Activated T-cell treated with anti-CD3 and anti-CD28 coated beads, Interleukin-2, amount 50 U/mL, for 24 hours (primary cell): ENCODE data around the gene HTR4.
A peak's percentile ranks its signal among the peaks of the same experiment; 100 is the strongest.

Experiments used
- DNase-seq: peaks from one replicate; pipeline ENCODE4 v3.0.0-alpha.2; 2020
- H3K27ac Mint-ChIP-seq: 2 replicates; pipeline ENCODE4 v1.8.0; 2020; ENCODE audit warnings: mild to moderate bottlenecking, mixed read lengths
- H3K27me3 Mint-ChIP-seq: 2 replicates; pipeline ENCODE4 v1.8.0; 2020; ENCODE audit warnings: mixed read lengths
- H3K36me3 Mint-ChIP-seq: 2 replicates; pipeline ENCODE4 v1.8.0; 2020; ENCODE audit warnings: low read depth, mixed read lengths
- H3K4me1 Mint-ChIP-seq: 2 replicates; pipeline ENCODE4 v1.8.0; 2020; ENCODE audit warnings: low read depth, mixed read lengths
- H3K4me3 Mint-ChIP-seq: 2 replicates; pipeline ENCODE4 v1.8.0; 2020; ENCODE audit warnings: mild to moderate bottlenecking, moderate library complexity, mixed read lengths
- H3K9me3 Mint-ChIP-seq: 2 replicates; pipeline ENCODE4 v1.8.0; 2020; ENCODE audit warnings: mixed read lengths

The HTR4 gene

GRCh38 chr5:148509893-148510292 lies 144.4 kb downstream of the HTR4 start:
- H3K4me1 Mint-ChIP-seq: peaks cover 4% of the 10 kb centered on the region
- no peaks in the 10 kb centered on the region for H3K36me3 Mint-ChIP-seq
- H3K27ac Mint-ChIP-seq: no peak overlapping the region
- peaks cover 4% of the 10 kb centered on the region for H3K27me3 Mint-ChIP-seq
- H3K9me3 Mint-ChIP-seq: no peaks in the 10 kb centered on the region
- no peak for DNase-seq
- H3K4me3 Mint-ChIP-seq: no peak overlapping the region

GRCh38 chr5:148507648-148508047 lies 146.7 kb downstream of the HTR4 start:
- Mint-ChIP-seq H3K36me3 (no peaks in the 10 kb centered on the region), H3K27me3 (peaks cover 8% of the 10 kb centered on the region), H3K27ac (no peak overlapping the region), H3K4me3 (no peak overlapping the region), H3K4me1 (peaks cover 4% of the 10 kb centered on the region), H3K9me3 (no peaks in the 10 kb centered on the region)
- no peak for DNase-seq

DNA sequence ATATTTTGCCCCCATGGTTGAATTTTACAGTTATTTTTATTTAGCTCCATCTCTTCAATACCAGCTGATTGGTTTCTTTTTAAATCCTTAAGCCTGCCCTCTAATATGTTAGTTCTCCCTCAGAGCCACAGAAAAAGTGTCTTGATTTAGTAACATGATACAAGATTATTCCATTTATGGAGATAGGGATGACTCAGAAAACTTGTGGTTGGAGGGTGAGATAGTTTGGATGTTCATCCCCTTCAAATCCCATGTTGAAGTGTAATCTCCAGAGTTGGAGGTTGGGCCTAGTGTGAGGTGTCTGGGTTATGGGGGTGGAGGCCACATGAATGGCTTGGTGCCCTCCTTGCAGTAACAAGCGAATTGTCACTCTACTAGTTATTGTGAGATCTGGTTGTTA lies 154.9 kb downstream of the HTR4 start:
- H3K9me3 Mint-ChIP-seq: no peaks in the 10 kb centered on the region
- no peak for DNase-seq

GRCh38 chr5:148497757-148498156 lies 156.6 kb downstream of the HTR4 start:
- H3K36me3 Mint-ChIP-seq: no peaks in the 10 kb centered on the region
- peaks cover 45% of the 10 kb centered on the region for H3K27me3 Mint-ChIP-seq
- no peak overlapping the region for H3K27ac Mint-ChIP-seq

More for the DNA sequence above, 154.9 kb downstream of the HTR4 start:
- Mint-ChIP-seq H3K4me1 (no peaks in the 10 kb centered on the region), H3K36me3 (no peaks in the 10 kb centered on the region), H3K4me3 (no peak overlapping the region), H3K27me3 (peaks cover 44% of the 10 kb centered on the region), H3K27ac (no peak overlapping the region)

GRCh38 chr5:148492351-148492750 lies 162.0 kb downstream of the HTR4 start:
- no peak for DNase-seq
- Mint-ChIP-seq H3K27ac (no peak overlapping the region), H3K27me3 (peaks cover 49% of the 10 kb centered on the region), H3K4me3 (no peak overlapping the region), H3K4me1 (no peaks in the 10 kb centered on the region), H3K36me3 (no peaks in the 10 kb centered on the region), H3K9me3 (no peaks in the 10 kb centered on the region)

More at GRCh38 chr5:148497757-148498156, 156.6 kb downstream of the HTR4 start:
- H3K4me1 Mint-ChIP-seq: no peaks in the 10 kb centered on the region
- H3K4me3 Mint-ChIP-seq: no peak overlapping the region
- DNase-seq: no peak
- no peaks in the 10 kb centered on the region for H3K9me3 Mint-ChIP-seq

GRCh38 chr5:148491793-148492184 lies 162.5 kb downstream of the HTR4 start:
- no peaks in the 10 kb centered on the region for H3K4me1 Mint-ChIP-seq
- no peak overlapping the region for H3K27ac Mint-ChIP-seq
- no peak overlapping the region for H3K4me3 Mint-ChIP-seq
- no peak for DNase-seq
- H3K9me3 Mint-ChIP-seq: no peaks in the 10 kb centered on the region
- no peaks in the 10 kb centered on the region for H3K36me3 Mint-ChIP-seq
- H3K27me3 Mint-ChIP-seq: peaks cover 54% of the 10 kb centered on the region

GRCh38 chr5:148491015-148491792 lies 163.1 kb downstream of the HTR4 start:
- H3K36me3 Mint-ChIP-seq: no peaks in the 10 kb centered on the region

DNA sequence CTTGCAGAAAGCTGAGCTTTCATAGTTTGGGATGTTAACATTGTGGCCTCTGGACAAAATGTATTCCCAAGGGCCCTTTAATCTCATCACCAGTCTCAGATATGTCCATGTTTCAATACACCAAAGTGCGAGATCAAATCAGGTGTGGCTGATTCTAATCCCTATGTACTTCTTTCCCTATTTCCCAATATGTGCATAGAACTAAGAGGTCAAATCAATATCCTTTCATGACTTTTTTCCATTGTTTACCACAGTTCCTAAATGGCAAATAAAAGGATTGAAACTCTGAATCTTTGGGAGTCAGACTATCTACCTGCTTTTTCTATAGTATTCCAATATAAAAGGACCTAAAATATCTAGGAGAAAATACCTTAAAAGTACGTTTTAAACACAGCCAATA lies 165.6 kb downstream of the HTR4 start:
- Mint-ChIP-seq H3K27ac (no peak overlapping the region), H3K9me3 (no peaks in the 10 kb centered on the region), H3K4me3 (no peak overlapping the region), H3K4me1 (no peaks in the 10 kb centered on the region), H3K36me3 (no peaks in the 10 kb centered on the region), H3K27me3 (peaks cover 59% of the 10 kb centered on the region)
- no peak for DNase-seq

More at GRCh38 chr5:148491015-148491792, 163.1 kb downstream of the HTR4 start:
- Mint-ChIP-seq H3K4me3 (no peak overlapping the region), H3K27me3 (peaks cover 56% of the 10 kb centered on the region), H3K9me3 (no peaks in the 10 kb centered on the region), H3K27ac (no peak overlapping the region), H3K4me1 (no peaks in the 10 kb centered on the region)
- no peak for DNase-seq

- Mint-ChIP-seq H3K4me3 (no peak overlapping the region), H3K36me3 (no peaks in the 10 kb centered on the region), H3K4me1 (peaks cover 2% of the 10 kb centered on the region), H3K27ac (no peak overlapping the region), H3K27me3 (peaks cover 70% of the 10 kb centered on the region), H3K9me3 (no peaks in the 10 kb centered on the region)
- DNase-seq: no peak
These were observed 167.9 kb downstream of the HTR4 start for GRCh38 chr5:148486456-148486855.

DNA sequence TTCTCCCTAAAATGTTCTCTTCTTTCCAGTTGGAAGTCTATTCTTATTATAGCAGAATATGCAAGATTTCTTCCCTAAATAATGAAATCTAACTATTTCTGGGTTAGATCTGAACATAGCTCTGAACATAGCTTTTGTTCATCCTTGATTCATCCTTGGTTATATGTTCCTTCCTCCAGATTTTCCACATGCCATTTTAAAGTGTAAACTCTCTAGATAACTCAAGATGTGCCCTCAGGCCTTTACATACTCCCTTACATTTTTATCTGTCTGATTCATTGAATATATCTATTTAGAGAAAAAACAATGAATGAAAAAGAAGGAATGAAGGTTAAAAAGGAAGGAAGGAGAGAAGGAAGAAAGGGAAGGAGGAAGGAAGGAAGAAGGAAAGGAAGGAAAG lies 169.7 kb downstream of the HTR4 start:
- peaks cover 58% of the 10 kb centered on the region for H3K27me3 Mint-ChIP-seq
- peaks cover 2% of the 10 kb centered on the region for H3K4me1 Mint-ChIP-seq
- no peaks in the 10 kb centered on the region for H3K9me3 Mint-ChIP-seq
- H3K27ac Mint-ChIP-seq: no peak overlapping the region
- no peak overlapping the region for H3K4me3 Mint-ChIP-seq
- DNase-seq: no peak
- H3K36me3 Mint-ChIP-seq: no peaks in the 10 kb centered on the region

DNA sequence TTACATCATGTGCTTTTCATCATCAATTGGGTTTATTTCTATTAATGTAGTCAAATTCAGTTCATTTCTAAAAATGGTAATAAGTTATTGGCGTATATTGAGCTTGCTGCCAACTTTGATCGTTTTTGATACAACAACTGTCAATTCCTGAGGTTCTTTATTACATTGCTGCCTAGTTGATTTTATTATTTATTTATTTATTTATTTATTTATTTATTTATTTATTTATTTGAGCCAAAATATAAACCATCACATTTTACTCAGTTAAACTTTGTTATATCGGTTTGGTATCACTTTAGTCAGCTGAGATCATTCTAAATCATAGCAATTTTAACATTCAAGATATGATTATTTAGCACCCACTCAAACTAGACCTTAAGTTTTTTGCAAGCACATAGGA lies 170.6 kb downstream of the HTR4 start:
- Mint-ChIP-seq H3K36me3 (no peaks in the 10 kb centered on the region), H3K27me3 (peaks cover 57% of the 10 kb centered on the region), H3K27ac (no peak overlapping the region), H3K4me1 (peaks cover 2% of the 10 kb centered on the region), H3K9me3 (no peaks in the 10 kb centered on the region), H3K4me3 (no peak overlapping the region)
- DNase-seq: no peak

- Mint-ChIP-seq H3K27me3 (peaks cover 60% of the 10 kb centered on the region), H3K27ac (no peak overlapping the region), H3K9me3 (no peaks in the 10 kb centered on the region), H3K4me1 (peaks cover 2% of the 10 kb centered on the region), H3K36me3 (no peaks in the 10 kb centered on the region), H3K4me3 (no peak overlapping the region)
- peak; percentile 70 for DNase-seq
These were observed 171.4 kb downstream of the HTR4 start for GRCh38 chr5:148482697-148483462.

DNA sequence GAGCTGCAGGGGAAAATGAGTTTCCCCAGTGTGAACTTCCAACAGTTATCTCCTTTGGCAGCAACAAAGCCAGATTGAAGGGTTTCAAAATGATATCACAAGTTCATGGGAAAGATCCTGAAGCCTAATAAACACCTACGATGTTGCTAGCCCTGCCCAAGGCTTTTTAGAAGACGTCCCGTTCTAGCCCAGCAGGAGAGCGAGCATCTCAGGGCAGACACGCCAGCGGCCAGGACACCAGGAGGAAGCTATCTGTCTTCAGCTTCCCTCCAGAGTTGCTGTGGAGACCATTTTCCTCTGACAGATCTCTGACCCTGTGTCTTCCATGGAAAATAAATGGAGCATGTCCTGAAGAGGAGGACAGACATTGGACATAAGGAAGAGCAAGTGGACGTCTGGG lies 172.1 kb downstream of the HTR4 start:
- no peak overlapping the region for H3K4me3 Mint-ChIP-seq
- peaks cover 63% of the 10 kb centered on the region for H3K27me3 Mint-ChIP-seq
- peaks cover 2% of the 10 kb centered on the region for H3K4me1 Mint-ChIP-seq
- DNase-seq: no peak
- H3K9me3 Mint-ChIP-seq: no peaks in the 10 kb centered on the region
- H3K27ac Mint-ChIP-seq: no peak overlapping the region
- H3K36me3 Mint-ChIP-seq: no peaks in the 10 kb centered on the region

DNA sequence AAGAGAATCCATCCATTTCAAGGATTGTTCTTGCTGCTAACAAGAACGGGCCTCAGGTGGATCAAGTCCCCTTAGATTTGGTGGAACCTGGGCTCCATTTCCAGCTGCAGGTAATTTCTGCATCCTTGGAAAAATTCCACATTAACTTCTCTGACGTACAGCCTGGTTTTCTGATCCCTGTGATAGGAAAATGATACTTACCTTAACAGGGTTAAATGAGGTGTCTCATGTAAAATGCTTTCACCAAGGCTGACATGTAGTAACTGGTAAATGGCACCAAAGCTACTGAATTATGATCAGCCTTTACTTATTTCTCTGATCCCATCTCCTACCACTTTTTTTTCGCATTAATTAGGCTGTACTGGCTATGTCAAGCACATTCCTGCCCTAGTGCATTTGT lies 176.9 kb downstream of the HTR4 start:
- Mint-ChIP-seq H3K4me3 (no peak overlapping the region), H3K27ac (no peak overlapping the region), H3K4me1 (no peaks in the 10 kb centered on the region), H3K27me3 (peaks cover 38% of the 10 kb centered on the region), H3K9me3 (no peaks in the 10 kb centered on the region), H3K36me3 (no peaks in the 10 kb centered on the region)
- DNase-seq: no peak

DNA sequence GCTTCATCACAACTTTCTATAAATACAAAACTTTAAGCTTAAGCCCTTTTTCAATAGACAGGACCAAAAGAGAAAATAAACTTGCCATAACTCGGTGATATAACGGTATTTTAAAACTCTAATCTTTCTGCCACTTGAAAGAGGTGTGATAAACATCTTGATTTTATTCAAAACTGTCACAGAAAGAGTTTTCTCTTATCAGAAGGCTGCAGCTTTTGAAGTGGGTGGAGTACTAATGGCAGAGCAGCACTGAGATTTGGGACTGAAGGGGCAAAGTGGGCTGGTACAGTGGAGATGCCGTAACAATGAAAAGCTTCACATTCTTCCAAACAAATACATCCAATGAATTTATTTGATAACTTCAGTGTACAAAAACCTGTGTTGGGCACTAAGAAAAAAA lies 178.0 kb downstream of the HTR4 start:
- no peaks in the 10 kb centered on the region for H3K36me3 Mint-ChIP-seq
- no peak overlapping the region for H3K27ac Mint-ChIP-seq
- no peaks in the 10 kb centered on the region for H3K9me3 Mint-ChIP-seq
- peaks cover 27% of the 10 kb centered on the region for H3K27me3 Mint-ChIP-seq
- H3K4me1 Mint-ChIP-seq: no peaks in the 10 kb centered on the region
- no peak overlapping the region for H3K4me3 Mint-ChIP-seq
- no peak for DNase-seq
